GM12872 (cell line): Measurements from ENCODE around the gene ABCD1.

Source experiments
- TF ChIP-seq, protein P1 (sequence below): IDR thresholded peaks from 3 replicates; pipeline ENCODE4 v1.5.1; 2011; ENCODE audit warnings: low read depth, mild to moderate bottlenecking, low read length, moderate library complexity; ENCODE audit not compliant: insufficient read depth

Gene ABCD1

DNA sequence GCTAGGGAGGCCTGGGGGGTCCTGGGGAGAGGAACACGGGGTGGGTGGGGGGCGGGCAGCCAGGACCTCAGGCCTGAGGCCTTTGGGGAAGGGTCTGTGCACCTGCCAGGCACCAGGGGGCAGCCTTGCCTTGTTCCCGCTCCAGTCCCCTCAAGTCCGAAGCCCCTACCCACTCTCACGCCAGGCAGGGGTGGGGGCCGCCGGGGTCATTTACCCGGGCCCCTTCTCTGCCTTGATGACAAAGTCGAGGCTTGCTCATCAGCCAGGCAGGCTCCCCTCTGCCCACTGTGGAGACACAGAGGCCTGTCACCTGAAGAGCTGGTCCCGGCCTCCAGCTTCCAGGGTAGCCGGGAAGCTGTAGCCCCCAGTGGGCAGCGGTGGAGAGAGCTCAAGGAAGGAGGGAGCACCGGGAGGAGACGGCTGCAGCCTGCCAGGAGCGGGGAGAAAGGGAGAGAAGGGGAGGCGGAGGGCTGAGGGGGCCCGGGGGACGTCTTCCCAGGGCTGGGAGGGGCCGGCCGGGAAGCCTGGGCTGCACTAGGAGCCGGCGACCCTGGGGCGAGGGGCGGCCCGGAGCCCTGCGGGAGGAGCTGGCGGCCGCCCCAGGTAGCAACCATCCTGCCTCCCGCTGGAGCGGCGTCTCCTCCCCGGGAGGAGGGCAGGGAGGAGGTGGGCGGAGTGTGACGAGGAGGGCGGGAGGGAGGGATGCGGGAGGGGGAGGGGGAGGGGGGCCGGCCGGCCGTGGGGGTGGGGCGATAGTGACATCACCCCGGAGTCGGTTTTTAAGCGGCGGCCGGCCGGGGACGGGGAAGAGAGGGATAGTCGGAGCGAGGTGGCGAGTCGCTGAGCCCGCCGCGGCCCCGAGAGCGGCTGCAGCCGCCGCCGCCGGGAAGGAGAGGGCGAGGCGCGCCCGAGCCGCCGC lies 37.3 kb upstream of the ABCD1 start, which contains the start of gene SLC6A8:
Gene SLC6A8, plus strand, starts transcription at position 806 of the 919 bp plus-strand sequence. CDS start 649 bp downstream, outside the sequence.
- TF ChIP-seq, protein P1, sequence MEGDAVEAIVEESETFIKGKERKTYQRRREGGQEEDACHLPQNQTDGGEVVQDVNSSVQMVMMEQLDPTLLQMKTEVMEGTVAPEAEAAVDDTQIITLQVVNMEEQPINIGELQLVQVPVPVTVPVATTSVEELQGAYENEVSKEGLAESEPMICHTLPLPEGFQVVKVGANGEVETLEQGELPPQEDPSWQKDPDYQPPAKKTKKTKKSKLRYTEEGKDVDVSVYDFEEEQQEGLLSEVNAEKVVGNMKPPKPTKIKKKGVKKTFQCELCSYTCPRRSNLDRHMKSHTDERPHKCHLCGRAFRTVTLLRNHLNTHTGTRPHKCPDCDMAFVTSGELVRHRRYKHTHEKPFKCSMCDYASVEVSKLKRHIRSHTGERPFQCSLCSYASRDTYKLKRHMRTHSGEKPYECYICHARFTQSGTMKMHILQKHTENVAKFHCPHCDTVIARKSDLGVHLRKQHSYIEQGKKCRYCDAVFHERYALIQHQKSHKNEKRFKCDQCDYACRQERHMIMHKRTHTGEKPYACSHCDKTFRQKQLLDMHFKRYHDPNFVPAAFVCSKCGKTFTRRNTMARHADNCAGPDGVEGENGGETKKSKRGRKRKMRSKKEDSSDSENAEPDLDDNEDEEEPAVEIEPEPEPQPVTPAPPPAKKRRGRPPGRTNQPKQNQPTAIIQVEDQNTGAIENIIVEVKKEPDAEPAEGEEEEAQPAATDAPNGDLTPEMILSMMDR, result peak; percentile 47; the same call in 2 of the 3 replicates

- TF ChIP-seq, protein P1, result no peak
These were observed 36.6 kb upstream of the ABCD1 start for GRCh38 chrX:153688071-153688470.

DNA sequence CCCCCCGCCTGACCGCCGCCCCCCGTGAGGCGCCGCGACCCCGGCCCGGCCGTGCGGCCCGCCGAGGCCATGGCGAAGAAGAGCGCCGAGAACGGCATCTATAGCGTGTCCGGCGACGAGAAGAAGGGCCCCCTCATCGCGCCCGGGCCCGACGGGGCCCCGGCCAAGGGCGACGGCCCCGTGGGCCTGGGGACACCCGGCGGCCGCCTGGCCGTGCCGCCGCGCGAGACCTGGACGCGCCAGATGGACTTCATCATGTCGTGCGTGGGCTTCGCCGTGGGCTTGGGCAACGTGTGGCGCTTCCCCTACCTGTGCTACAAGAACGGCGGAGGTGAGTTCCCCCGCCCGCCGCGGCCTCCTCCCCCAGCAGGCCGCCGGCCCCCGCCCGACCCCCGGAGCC lies 36.1 kb upstream of the ABCD1 start:
- TF ChIP-seq, protein P1, result no peak

DNA sequence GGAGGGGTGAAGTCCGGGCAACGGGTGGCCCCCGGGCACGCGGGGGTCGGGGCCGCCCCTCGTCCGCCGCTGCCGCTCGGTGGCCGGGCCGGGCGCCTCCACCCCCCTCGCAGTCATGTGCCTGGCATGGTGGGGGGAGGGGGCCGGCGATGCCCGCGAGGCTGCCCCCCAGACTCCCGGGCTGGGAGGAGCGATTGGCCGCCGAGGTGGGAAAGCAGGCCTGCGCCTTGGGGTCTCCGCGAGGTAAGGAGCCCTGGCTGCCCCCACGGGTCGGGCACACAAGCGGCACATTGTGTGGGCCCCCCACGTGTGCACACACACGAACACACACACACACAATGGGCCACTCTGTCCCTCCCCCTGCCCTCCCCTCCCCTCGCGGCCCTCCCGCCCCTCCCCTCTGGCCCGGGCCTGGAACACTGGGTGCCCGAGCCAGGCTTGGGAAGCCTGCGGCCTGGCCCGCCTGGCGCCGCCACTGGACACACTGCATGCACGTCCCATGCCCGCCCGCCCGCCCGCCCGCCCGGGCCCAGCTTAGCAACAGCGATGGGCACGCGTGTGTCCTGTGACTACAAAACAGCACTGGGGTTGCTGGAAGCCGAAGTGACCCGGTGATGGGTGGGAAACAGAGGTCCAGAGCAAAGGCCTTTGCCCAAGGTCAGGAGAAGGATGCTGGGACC lies 35.6 kb upstream of the ABCD1 start:
- TF ChIP-seq, protein P1, result no peak

GRCh38 chrX:153689654-153690465 lies 34.8 kb upstream of the ABCD1 start:
- TF ChIP-seq, protein P1, result no peak

- TF ChIP-seq, protein P1, result no peak
These were observed 34.2 kb upstream of the ABCD1 start for GRCh38 chrX:153690466-153690865.
